Spleen (tissue), 11 donors: Measurements from ENCODE around the gene TMPRSS6. TPM values are rescaled to one million over a fixed set of nuclear protein-coding genes. Genes with fewer than 3 reads are reported as not detected.

Experiments used
- DNase-seq: peaks from one replicate; pipeline ENCODE4 v3.0.0-alpha.2; 2020
- H3K27ac ChIP-seq, 8 donors: fragments of 200-600 bp; sonication (generic) in 7 of 8; 1 replicate in 4 of 8; 2 replicates in 4 of 8; pipeline versions ENCODE4 v1.5.0 to v1.8.0; 2016 to 2021; ENCODE audit warnings: inconsistent platforms in 4 of 8, mild to moderate bottlenecking in 4 of 8, moderate library complexity in 1 of 8
- H3K27me3 ChIP-seq, 7 donors: fragments of 200-600 bp; sonication (generic) in 6 of 7; replicated peaks in 1 of 7; 1 replicate in 4 of 7; 2 replicates in 3 of 7; pipeline versions ENCODE4 v1.5.0 to v1.8.0; 2016 to 2021; ENCODE audit warnings: inconsistent platforms in 3 of 7, mild to moderate bottlenecking in 1 of 7
- H3K36me3 ChIP-seq, 6 donors: fragments of 200-600 bp; sonication (generic) in 5 of 6; 1 replicate in 4 of 6; 2 replicates in 2 of 6; pipeline versions ENCODE4 v1.5.0 to v1.8.0; 2016 to 2021; ENCODE audit warnings: inconsistent platforms in 2 of 6
- H3K4me1 ChIP-seq, 6 donors: fragments of 200-600 bp; sonication (generic) in 5 of 6; 1 replicate in 3 of 6; 2 replicates in 3 of 6; pipeline versions ENCODE4 v1.5.0 to v1.8.0; 2016 to 2021; ENCODE audit warnings: inconsistent platforms in 3 of 6
- H3K4me3 ChIP-seq, 8 donors: fragments of 200-600 bp; sonication (generic) in 7 of 8; 1 replicate in 4 of 8; 2 replicates in 4 of 8; pipeline versions ENCODE4 v1.5.0 to v1.8.0; 2016 to 2021; ENCODE audit warnings: inconsistent platforms in 4 of 8, mild to moderate bottlenecking in 4 of 8, moderate library complexity in 2 of 8
- H3K9me3 ChIP-seq, 8 donors: fragments of 200-600 bp; sonication (generic) in 7 of 8; 1 replicate in 4 of 8; 2 replicates in 4 of 8; pipeline versions ENCODE4 v1.5.0 to v1.8.0; 2016 to 2021; ENCODE audit warnings: inconsistent platforms in 4 of 8
- CTCF ChIP-seq, 11 experiments: fragments of 200-600 bp in 7 of 11; fragments of 450-650 bp in 4 of 11; sonication (generic) in 4 of 11; IDR thresholded peaks in 8 of 11; conservative IDR thresholded peaks in 3 of 11; 1 replicate in 7 of 11; 2 replicates in 4 of 11; pipeline versions ENCODE4 v1.4.0 to v1.8.0; 2016 to 2021; ENCODE audit warnings: antibody characterized with exemption in 11 of 11, inconsistent platforms in 4 of 11, mild to moderate bottlenecking in 1 of 11
- POLR2A ChIP-seq, 3 donors: fragments of 450-650 bp; IDR thresholded peaks; one replicate each; pipeline ENCODE4 v1.5.1; 2017; ENCODE audit warnings: antibody characterized with exemption in 3 of 3, mild to moderate bottlenecking in 1 of 3
- POLR2AphosphoS5 ChIP-seq, 3 donors: sonication (generic); formaldehyde crosslinking; IDR thresholded peaks; one replicate each; pipeline ENCODE4 v1.5.1; 2017; ENCODE audit warnings: antibody characterized with exemption in 3 of 3
- WGBS, 5 donors: extraction: QIAGEN DNeasy Blood & Tissue Kit in 3 of 5; methylation state at CpG; one replicate each; pipeline versions ENCODE4 v1.1.5 to v1.1.7; 2013 to 2018; 5-methylcytosine and 5-hydroxymethylcytosine counted together
- intact Hi-C: fragments of 100-400 bp; cut with DNase I; formaldehyde crosslinking; loops from one replicate; pipeline ENCODE4 v1.15.0; 2023; ENCODE audit warnings: low total_unique reads
- polyA plus RNA-seq, 3 donors: library from polyadenylated mRNA; stranded (reverse); fragments of 200-250 nt; gene quantifications; one replicate each; pipeline ENCODE4 v1.2.1, GENCODE V29; 2013
- total RNA-seq, 7 donors: library from RNA; depleted of rRNA in 3 of 7; stranded (reverse); fragments of >200 nt in 3 of 7; fragmentation: NEBNext Ultra II Directional in 4 of 7; extraction: Animal tissue kit (Norgen Biotek cat#: 25700) in 4 of 7; gene quantifications; one replicate each; pipeline versions ENCODE4 v1.1.0 to v1.2.1, GENCODE V29; 2016 to 2021
- donor health status: healthy with polysubstance abuse.
- donor health status: DM: no; HTN: no; CAD: no; lungs with moderate emphysema.
- donor health status: DM: no; HTN: no; CAD: no.
- donor health status: Bipolar disorder and iron deficiency.
- donor health status: healthy.
- donor health status: DM: no; HTN: no; CAD: no.
- donor health status: DM: yes; HTN: yes; CAD: no.

The TMPRSS6 gene
- total and polyA plus RNA-seq, 10 donors, result 0.09 to 0.55 (median 0.28) TPM; not detected in 5

- 25 to 35% (median 29%) methylated on average over 15 of the region's 15 CpGs for WGBS, 5 donors
- DNase-seq, result peak; percentile 93
- intact Hi-C loops, result loop anchor here (2.0 kb wide), 1 partner anchor 121 kb away; no protein-coding TSS in a partner anchor
- TF ChIP-seq CTCF (IDR thresholded peaks at IDR 0.05 in 8 of 11, conservative IDR thresholded peaks at IDR 0.05 in 3 of 11) (peak; percentile 70 to 97 (median 94)), POLR2AphosphoS5 (IDR thresholded peaks at IDR 0.05) (peak in 2 of 3 donors; percentile 35 to 65), POLR2A (IDR thresholded peaks at IDR 0.05) (no peak)
- Histone ChIP-seq H3K4me3 (no peak overlapping the region), H3K4me1 (peaks cover 11 to 28% (median 23%) of the 10 kb centered on the region in 6 donors), H3K27ac (no peak overlapping the region), H3K27me3 (peaks cover 0 to 45% (median 0%) of the 10 kb centered on the region in 7 donors), H3K36me3 (no peaks in the 10 kb centered on the region), H3K9me3 (no peaks in the 10 kb centered on the region)
These were observed 31.6 kb downstream of the TMPRSS6 start for GRCh38 chr22:37077802-37078448.

DNA sequence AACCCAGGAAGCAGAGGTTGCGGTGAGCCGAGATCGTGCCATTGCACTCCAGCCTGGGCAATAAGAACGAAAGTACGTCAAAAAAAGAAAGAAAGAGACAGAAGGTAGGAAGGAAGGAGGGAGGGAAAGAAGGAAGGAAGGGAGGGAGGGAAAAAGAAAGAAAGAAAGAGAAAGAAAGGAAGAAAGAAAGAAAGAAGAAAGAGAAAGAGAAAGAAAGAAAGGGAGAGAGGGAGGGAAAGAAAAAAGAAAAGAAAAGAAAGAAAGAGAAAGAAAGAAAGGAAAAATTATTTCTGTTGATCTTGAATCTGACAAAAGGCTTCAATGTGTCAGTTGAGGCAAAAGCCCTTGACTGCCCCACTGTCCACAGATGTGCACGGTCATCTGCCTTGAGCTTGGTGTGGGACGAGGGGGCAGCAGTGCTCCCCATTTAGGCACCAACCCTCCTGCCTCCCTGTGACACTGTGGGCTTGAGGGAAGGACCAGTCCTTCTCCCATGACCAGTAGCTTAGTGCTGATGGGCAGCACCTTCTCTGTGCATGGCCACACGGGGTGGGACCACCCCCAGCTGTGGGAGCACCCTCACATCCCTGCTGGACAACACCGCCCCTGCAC lies 33.6 kb downstream of the TMPRSS6 start:
- Histone ChIP-seq H3K4me1 (peaks cover 11 to 28% (median 23%) of the 10 kb centered on the region in 6 donors), H3K36me3 (no peaks in the 10 kb centered on the region), H3K4me3 (no peak overlapping the region), H3K27me3 (peaks cover 0 to 52% (median 0%) of the 10 kb centered on the region in 7 donors), H3K27ac (no peak overlapping the region), H3K9me3 (no peaks in the 10 kb centered on the region)
- intact Hi-C loops, result no loop called here
- WGBS, 5 donors, result 76 to 83% (median 79%) methylated on average over 7 to 9 of the region's 9 CpGs
- TF ChIP-seq CTCF (IDR thresholded peaks at IDR 0.05 in 8 of 11, conservative IDR thresholded peaks at IDR 0.05 in 3 of 11) (no peak), POLR2A (IDR thresholded peaks at IDR 0.05) (no peak), POLR2AphosphoS5 (IDR thresholded peaks at IDR 0.05) (no peak)
- DNase-seq, result no peak

- Histone ChIP-seq H3K4me1 (peaks cover 7 to 22% (median 20%) of the 10 kb centered on the region in 6 donors), H3K27ac (no peak overlapping the region), H3K27me3 (peaks cover 0 to 60% (median 4%) of the 10 kb centered on the region in 7 donors), H3K9me3 (no peaks in the 10 kb centered on the region), H3K36me3 (no peaks in the 10 kb centered on the region), H3K4me3 (no peak overlapping the region)
- intact Hi-C loops, result no loop called here
- TF ChIP-seq POLR2A (IDR thresholded peaks at IDR 0.05), result no peak
- TF ChIP-seq POLR2AphosphoS5 (IDR thresholded peaks at IDR 0.05), result no peak
- no peak for TF ChIP-seq CTCF (IDR thresholded peaks at IDR 0.05 in 8 of 11, conservative IDR thresholded peaks at IDR 0.05 in 3 of 11)
- 59 to 76% (median 63%) methylated on average over 15 to 17 of the region's 17 CpGs for WGBS, 5 donors
- DNase-seq, result no peak
These were observed 34.5 kb downstream of the TMPRSS6 start for GRCh38 chr22:37075046-37075445.

GRCh38 chr22:37074537-37074936 lies 35.0 kb downstream of the TMPRSS6 start:
- peaks cover 2 to 17% (median 15%) of the 10 kb centered on the region in 6 donors for H3K4me1 ChIP-seq
- 69 to 82% (median 73%) methylated on average over 15 to 16 of the region's 16 CpGs for WGBS, 5 donors
- H3K9me3 ChIP-seq, result no peaks in the 10 kb centered on the region
- DNase-seq, result no peak
- TF ChIP-seq POLR2A (IDR thresholded peaks at IDR 0.05) (no peak), CTCF (IDR thresholded peaks at IDR 0.05 in 8 of 11, conservative IDR thresholded peaks at IDR 0.05 in 3 of 11) (no peak), POLR2AphosphoS5 (IDR thresholded peaks at IDR 0.05) (no peak)
- H3K4me3 ChIP-seq, result no peak overlapping the region
- no peak overlapping the region for H3K27ac ChIP-seq
- no peaks in the 10 kb centered on the region for H3K36me3 ChIP-seq
- peaks cover 0 to 61% (median 8%) of the 10 kb centered on the region in 7 donors for H3K27me3 ChIP-seq
- intact Hi-C loops, result no loop called here
